Fibroblast of pulmonary artery (primary cell): Measurements from ENCODE around the gene SLC38A10.

Experiments used
- DNase-seq: peaks from one replicate; pipeline ENCODE4 v3.0.0-alpha.2; 2010; ENCODE audit warnings: low read depth
- H3K4me3 ChIP-seq: replicated peaks from 2 replicates; pipeline ENCODE4 v1.5.1; 2011; ENCODE audit warnings: low read depth, mild to moderate bottlenecking, control low read depth, low read length, moderate library complexity
- TF ChIP-seq, protein P1 (sequence below): IDR thresholded peaks from 2 replicates; pipeline ENCODE4 v1.5.1; 2011; ENCODE audit warnings: mild to moderate bottlenecking, control low read depth, low read length, inconsistent platforms; ENCODE audit errors: missing control alignments

Gene SLC38A10

GRCh38 chr17:81267390-81268067, 27.6 kb downstream of the SLC38A10 start:
- no peak overlapping the region for H3K4me3 ChIP-seq
- DNase-seq, result no peak
- TF ChIP-seq, protein P1, sequence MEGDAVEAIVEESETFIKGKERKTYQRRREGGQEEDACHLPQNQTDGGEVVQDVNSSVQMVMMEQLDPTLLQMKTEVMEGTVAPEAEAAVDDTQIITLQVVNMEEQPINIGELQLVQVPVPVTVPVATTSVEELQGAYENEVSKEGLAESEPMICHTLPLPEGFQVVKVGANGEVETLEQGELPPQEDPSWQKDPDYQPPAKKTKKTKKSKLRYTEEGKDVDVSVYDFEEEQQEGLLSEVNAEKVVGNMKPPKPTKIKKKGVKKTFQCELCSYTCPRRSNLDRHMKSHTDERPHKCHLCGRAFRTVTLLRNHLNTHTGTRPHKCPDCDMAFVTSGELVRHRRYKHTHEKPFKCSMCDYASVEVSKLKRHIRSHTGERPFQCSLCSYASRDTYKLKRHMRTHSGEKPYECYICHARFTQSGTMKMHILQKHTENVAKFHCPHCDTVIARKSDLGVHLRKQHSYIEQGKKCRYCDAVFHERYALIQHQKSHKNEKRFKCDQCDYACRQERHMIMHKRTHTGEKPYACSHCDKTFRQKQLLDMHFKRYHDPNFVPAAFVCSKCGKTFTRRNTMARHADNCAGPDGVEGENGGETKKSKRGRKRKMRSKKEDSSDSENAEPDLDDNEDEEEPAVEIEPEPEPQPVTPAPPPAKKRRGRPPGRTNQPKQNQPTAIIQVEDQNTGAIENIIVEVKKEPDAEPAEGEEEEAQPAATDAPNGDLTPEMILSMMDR, result no peak

GRCh38 chr17:81265576-81265975, 29.5 kb downstream of the SLC38A10 start:
- no peak for DNase-seq
- TF ChIP-seq, protein P1, result no peak
- H3K4me3 ChIP-seq, result no peak overlapping the region

- no peak for DNase-seq
- H3K4me3 ChIP-seq, result no peak overlapping the region
- TF ChIP-seq, protein P1, result no peak
Measured at GRCh38 chr17:81264640-81265039, 30.5 kb downstream of the SLC38A10 start.

DNA sequence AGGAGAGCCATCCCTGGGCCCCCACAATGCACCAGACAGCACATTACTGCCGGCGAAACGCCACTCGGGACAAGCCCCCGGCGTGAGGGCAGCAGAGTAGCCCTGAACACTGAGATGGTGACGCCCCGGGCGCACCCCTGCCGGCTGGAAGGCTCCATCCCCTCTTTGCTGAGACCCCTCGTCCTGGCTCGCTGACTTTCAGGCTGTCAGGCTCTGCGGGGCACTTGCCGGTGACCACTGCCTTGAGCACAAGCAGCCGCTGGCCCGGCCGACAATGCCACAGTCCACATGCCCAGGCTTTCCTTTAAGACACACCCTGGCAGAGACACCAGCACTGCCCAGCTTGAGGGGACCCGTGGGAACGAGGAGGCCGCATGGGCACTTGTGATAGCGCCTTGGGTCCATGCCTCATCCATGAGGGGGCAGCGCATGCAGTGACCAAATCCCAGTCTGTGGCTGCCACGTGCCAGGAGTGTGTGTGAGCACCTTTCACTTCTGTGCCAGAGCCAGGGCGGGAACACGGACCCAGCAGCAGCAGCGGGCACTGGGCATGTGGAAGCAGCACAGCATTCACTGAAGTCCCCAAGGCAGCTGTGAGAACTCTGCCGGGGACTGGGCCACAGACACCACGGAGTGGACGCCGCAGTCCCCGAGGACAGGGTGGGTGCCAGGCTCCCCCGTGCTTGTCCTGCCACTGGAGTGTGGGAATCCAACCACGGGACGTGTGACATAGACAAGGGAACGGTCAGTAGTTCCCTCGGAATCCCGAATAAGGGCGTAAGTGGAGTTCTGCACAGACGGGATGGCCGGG, 31.5 kb downstream of the SLC38A10 start:
- TF ChIP-seq, protein P1, result no peak
- DNase-seq, result no peak
- no peak overlapping the region for H3K4me3 ChIP-seq

GRCh38 chr17:81261582-81262336, 33.3 kb downstream of the SLC38A10 start:
- DNase-seq, result no peak
- TF ChIP-seq, protein P1, result no peak
- H3K4me3 ChIP-seq, result no peak overlapping the region

DNA sequence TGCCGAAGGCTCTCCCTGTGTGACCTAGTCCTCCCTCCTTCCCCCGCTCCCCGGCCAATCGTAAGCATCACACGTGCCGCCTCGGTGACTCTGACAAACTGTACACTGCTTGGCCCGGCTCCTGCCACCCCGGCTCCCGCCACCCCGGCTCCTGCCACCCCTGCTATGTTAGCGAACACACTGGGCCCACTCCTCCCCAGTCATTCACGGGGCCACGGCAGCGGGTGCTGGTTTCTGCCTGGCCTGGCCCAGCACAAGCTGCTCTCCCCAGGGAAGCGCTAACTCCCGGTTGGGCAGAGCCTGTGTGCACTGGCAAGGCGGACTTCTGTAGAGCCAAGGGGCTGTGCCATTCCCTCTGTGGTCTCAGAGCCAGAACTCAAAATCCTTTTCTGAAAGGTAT, 34.0 kb downstream of the SLC38A10 start:
- H3K4me3 ChIP-seq, result no peak overlapping the region
- DNase-seq, result no peak
- TF ChIP-seq, protein P1, result no peak
